Brain microvascular endothelial cell (primary cell): ENCODE measurements around the gene NUBPL.
A peak's percentile ranks its signal among the peaks of the same experiment; 100 is the strongest.
"Not testable (repeated sequence)": the region's sequence is repeated elsewhere in the genome, so short reads cannot be mapped to it uniquely, and the experiment has no call there.

ENCODE experiments used
- DNase-seq: peaks from one replicate; pipeline ENCODE4 v3.0.0-alpha.2; 2020
- H3K27ac ChIP-seq: fragments of 250-450 bp; sonication (Bioruptor Pico); 2 replicates; pipeline ENCODE4 v1.5.1; 2020; ENCODE audit warnings: mild to moderate bottlenecking, moderate library complexity
- H3K27me3 ChIP-seq: fragments of 250-450 bp; sonication (Bioruptor Pico); replicated peaks from 2 replicates; pipeline ENCODE4 v1.5.1; 2020; ENCODE audit warnings: mild to moderate bottlenecking
- H3K36me3 ChIP-seq: fragments of 250-450 bp; sonication (Bioruptor Pico); replicated peaks from 2 replicates; pipeline ENCODE4 v1.5.1; 2020; ENCODE audit warnings: mild to moderate bottlenecking
- H3K4me3 ChIP-seq: 2 replicates; pipeline ENCODE4 v1.5.1; 2011; ENCODE audit warnings: low read depth, mild to moderate bottlenecking, control low read depth, low read length, moderate library complexity
- CTCF ChIP-seq: IDR thresholded peaks from 2 replicates; pipeline ENCODE4 v1.5.1; 2011; ENCODE audit warnings: low read depth, mild to moderate bottlenecking, moderate library complexity, low read length, control low read depth, inconsistent platforms; ENCODE audit errors: missing control alignments
- in situ Hi-C: cut with HindIII; loops from 2 replicates; pipeline ENCODE4 v1.10.0; 2017; ENCODE audit warnings: low sequenced_read_pairs, low pct_ligation_motif_present

Gene NUBPL

GRCh38 chr14:31867570-31867969, 306.4 kb downstream of the NUBPL start:
- no peaks in the 10 kb centered on the region for H3K27me3 ChIP-seq
- no peaks in the 10 kb centered on the region for H3K36me3 ChIP-seq
- H3K4me3 ChIP-seq, result no peak overlapping the region
- no peak overlapping the region for H3K27ac ChIP-seq
- in situ Hi-C loops, result no loop called here
- no peak for TF ChIP-seq CTCF
- no peak for DNase-seq

GRCh38 chr14:31868096-31868495, 306.9 kb downstream of the NUBPL start:
- H3K27ac ChIP-seq, H3K27me3 ChIP-seq, H3K36me3 ChIP-seq, in situ Hi-C loops, H3K4me3 ChIP-seq, DNase-seq: not testable (repeated sequence)

- Histone ChIP-seq H3K27me3 (no peaks in the 10 kb centered on the region), H3K4me3 (no peak overlapping the region), H3K36me3 (no peaks in the 10 kb centered on the region), H3K27ac (no peak overlapping the region)
- DNase-seq, result no peak
- in situ Hi-C loops, result no loop called here
- TF ChIP-seq CTCF, result no peak
These were observed 315.5 kb downstream of the NUBPL start for GRCh38 chr14:31876741-31877140.

- in situ Hi-C loops, result no loop called here
- TF ChIP-seq CTCF, result no peak
- Histone ChIP-seq H3K4me3 (no peak overlapping the region), H3K36me3 (no peaks in the 10 kb centered on the region), H3K27me3 (no peaks in the 10 kb centered on the region), H3K27ac (no peak overlapping the region)
- DNase-seq, result no peak
These were observed 316.1 kb downstream of the NUBPL start for GRCh38 chr14:31877255-31877798.

GRCh38 chr14:31879661-31880348, 318.6 kb downstream of the NUBPL start:
- Histone ChIP-seq H3K27me3 (no peaks in the 10 kb centered on the region), H3K4me3 (no peak overlapping the region), H3K27ac (no peak overlapping the region), H3K36me3 (no peaks in the 10 kb centered on the region)
- no peak for DNase-seq
- in situ Hi-C loops, result no loop called here
- no peak for TF ChIP-seq CTCF

- no peak for TF ChIP-seq CTCF
- Histone ChIP-seq H3K4me3 (no peak overlapping the region), H3K27me3 (no peaks in the 10 kb centered on the region), H3K36me3 (no peaks in the 10 kb centered on the region), H3K27ac (peak overlapping the region; percentile 79)
- DNase-seq, result peak; percentile 93
- in situ Hi-C loops, result no loop called here
These were observed 319.7 kb downstream of the NUBPL start for GRCh38 chr14:31880935-31881334.
